Lower leg skin (tissue), 4 donors: ENCODE data around the gene SLC49A3. TPM values are rescaled to one million over a fixed set of nuclear protein-coding genes. Genes with fewer than 3 reads are reported as not detected.

ENCODE experiments used
- DNase-seq, 2 donors: peaks; one replicate each; pipeline ENCODE4 v3.0.0-alpha.2; 2019; ENCODE audit warnings: low spot score in 2 of 2
- H3K4me3 ChIP-seq: fragments of 200-600 bp; sonication (generic); 2 replicates; pipeline ENCODE4 v1.5.1; 2017; ENCODE audit warnings: mild to moderate bottlenecking, low read depth; ENCODE audit not compliant: poor library complexity, severe bottlenecking
- CTCF ChIP-seq, 3 donors: fragments of 450-650 bp; IDR thresholded peaks; one replicate each; pipeline ENCODE4 v1.5.1; 2016; ENCODE audit warnings: antibody characterized with exemption in 3 of 3, mild to moderate bottlenecking in 3 of 3, moderate library complexity in 2 of 3
- POLR2A ChIP-seq, 2 donors: fragments of 450-650 bp; IDR thresholded peaks; one replicate each; pipeline ENCODE4 v1.6.1; 2016 to 2017; ENCODE audit warnings: antibody characterized with exemption in 2 of 2, mild to moderate bottlenecking in 1 of 2, moderate library complexity in 1 of 2
- WGBS, 2 donors: methylation state at CpG; one replicate each; pipeline ENCODE4 v1.1.5; 2018; 5-methylcytosine and 5-hydroxymethylcytosine counted together
- intact Hi-C: fragments of 100-400 bp; cut with DNase I; formaldehyde crosslinking; loops from one replicate; pipeline ENCODE4 v1.15.0; 2023; ENCODE audit warnings: low total_unique reads
- total RNA-seq, 4 donors: library from RNA; depleted of rRNA; stranded (reverse); fragments of >200 nt; gene quantifications; one replicate each; pipeline ENCODE4 v1.1.0, GENCODE V29; 2016

Gene SLC49A3
- total RNA-seq, 4 donors from 2014 or later: 16.8 to 33.8 (median 22.7) TPM

GRCh38 chr4:717601-718320, 28.8 kb upstream of the SLC49A3 start:
- TF ChIP-seq CTCF (IDR thresholded peaks at IDR 0.05) (no peak), POLR2A (IDR thresholded peaks at IDR 0.05) (no peak)
- DNase-seq: no peak
- intact Hi-C loops: no loop called here
- no peak overlapping the region for H3K4me3 ChIP-seq
- 86 to 89% methylated on average over 34 of the region's 34 CpGs for WGBS, 2 donors

GRCh38 chr4:714087-714486, 25.1 kb upstream of the SLC49A3 start:
- WGBS, 2 donors: 93 to 96% methylated on average over 18 of the region's 18 CpGs
- intact Hi-C loops: no loop called here
- no peak overlapping the region for H3K4me3 ChIP-seq
- TF ChIP-seq POLR2A (IDR thresholded peaks at IDR 0.05) (no peak), CTCF (IDR thresholded peaks at IDR 0.05) (no peak)
- no peak for DNase-seq

- WGBS, 2 donors: 79 to 88% methylated on average over 7 to 8 of the region's 9 CpGs
- TF ChIP-seq POLR2A (IDR thresholded peaks at IDR 0.05): no peak
- TF ChIP-seq CTCF (IDR thresholded peaks at IDR 0.05): no peak
- no peak for DNase-seq
- no peak overlapping the region for H3K4me3 ChIP-seq
- intact Hi-C loops: no loop called here
Measured at GRCh38 chr4:712916-713632, 24.1 kb upstream of the SLC49A3 start.

GRCh38 chr4:712093-712492, 23.1 kb upstream of the SLC49A3 start:
- DNase-seq: no peak
- intact Hi-C loops: no loop called here
- H3K4me3 ChIP-seq: no peak overlapping the region
- TF ChIP-seq CTCF (IDR thresholded peaks at IDR 0.05): no peak
- TF ChIP-seq POLR2A (IDR thresholded peaks at IDR 0.05): no peak
- WGBS, 2 donors: 56 to 58% methylated on average over 3 of the region's 3 CpGs

GRCh38 chr4:710916-711315, 22.0 kb upstream of the SLC49A3 start:
- H3K4me3 ChIP-seq: no peak overlapping the region
- TF ChIP-seq POLR2A (IDR thresholded peaks at IDR 0.05) (no peak), CTCF (IDR thresholded peaks at IDR 0.05) (no peak)
- 79% methylated on average over 13 of the region's 13 CpGs for WGBS, 2 donors
- no peak for DNase-seq
- intact Hi-C loops: no loop called here
